HUES64 (cell line): ENCODE data around the gene EFHC1.

Experiments used
- H3K27ac ChIP-seq: 2 replicates; pipeline ENCODE4 v1.7.0; 2013; ENCODE audit warnings: low read depth, low read length, inconsistent platforms
- H3K27me3 ChIP-seq: 2 replicates; pipeline ENCODE4 v1.6.1; 2013; ENCODE audit warnings: mild to moderate bottlenecking, low read length; ENCODE audit not compliant: insufficient read depth
- H3K36me3 ChIP-seq: 2 replicates; pipeline ENCODE4 v1.6.1; 2013; ENCODE audit warnings: mild to moderate bottlenecking, low read length; ENCODE audit not compliant: insufficient read depth
- H3K4me1 ChIP-seq: 2 replicates; pipeline ENCODE4 v1.6.1; 2013; ENCODE audit warnings: mild to moderate bottlenecking, low read length, moderate library complexity; ENCODE audit not compliant: insufficient read depth
- H3K4me3 ChIP-seq: 2 replicates; pipeline ENCODE4 v1.5.1; 2013; ENCODE audit warnings: mild to moderate bottlenecking, low read length, moderate library complexity
- H3K9ac ChIP-seq: 2 replicates; pipeline ENCODE4 v1.6.1; 2013; ENCODE audit warnings: mild to moderate bottlenecking, low read depth, low read length
- H3K9me3 ChIP-seq: 2 replicates; pipeline ENCODE4 v1.6.1; 2013; ENCODE audit warnings: low read depth, low read length; ENCODE audit not compliant: insufficient read depth
- WGBS: fragments of 150-250, 120-280 bp; methylation state at CpG from one replicate; pipeline ENCODE4 v1.1.7; 2013; ENCODE audit warnings: missing lambda C conversion rate; 5-methylcytosine and 5-hydroxymethylcytosine counted together

The EFHC1 gene

GRCh38 chr6:52522151-52522626 is 102.0 kb downstream of the EFHC1 start:
- WGBS = 88% methylated on average over 6 of the region's 7 CpGs
- no peak overlapping the region for H3K27ac ChIP-seq
- no peaks in the 10 kb centered on the region for H3K9me3 ChIP-seq
- H3K4me3 ChIP-seq = no peak overlapping the region
- peaks cover 22% of the 10 kb centered on the region for H3K4me1 ChIP-seq
- no peaks in the 10 kb centered on the region for H3K36me3 ChIP-seq
- no peaks in the 10 kb centered on the region for H3K27me3 ChIP-seq
- no peak overlapping the region for H3K9ac ChIP-seq

DNA sequence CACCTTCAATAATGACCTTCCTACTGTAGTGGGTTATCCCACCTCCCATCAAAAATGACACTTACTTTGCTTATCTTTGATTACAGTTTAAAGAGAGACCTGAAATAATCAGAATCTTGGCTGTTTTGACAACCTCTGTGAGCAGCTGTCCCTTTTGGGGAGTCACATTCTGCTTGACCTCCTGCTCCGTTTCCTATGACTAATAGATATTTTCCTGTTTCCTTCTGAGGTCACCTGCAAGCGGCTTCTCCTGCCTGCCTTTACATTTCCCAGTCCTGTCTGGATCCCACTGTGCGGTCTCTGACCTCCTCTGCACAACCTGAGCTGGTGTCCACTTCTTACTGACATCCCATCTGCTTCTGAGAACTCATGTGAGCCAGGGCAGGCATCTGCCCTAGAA is 102.5 kb downstream of the EFHC1 start:
- H3K4me1 ChIP-seq = peaks cover 18% of the 10 kb centered on the region

DNA sequence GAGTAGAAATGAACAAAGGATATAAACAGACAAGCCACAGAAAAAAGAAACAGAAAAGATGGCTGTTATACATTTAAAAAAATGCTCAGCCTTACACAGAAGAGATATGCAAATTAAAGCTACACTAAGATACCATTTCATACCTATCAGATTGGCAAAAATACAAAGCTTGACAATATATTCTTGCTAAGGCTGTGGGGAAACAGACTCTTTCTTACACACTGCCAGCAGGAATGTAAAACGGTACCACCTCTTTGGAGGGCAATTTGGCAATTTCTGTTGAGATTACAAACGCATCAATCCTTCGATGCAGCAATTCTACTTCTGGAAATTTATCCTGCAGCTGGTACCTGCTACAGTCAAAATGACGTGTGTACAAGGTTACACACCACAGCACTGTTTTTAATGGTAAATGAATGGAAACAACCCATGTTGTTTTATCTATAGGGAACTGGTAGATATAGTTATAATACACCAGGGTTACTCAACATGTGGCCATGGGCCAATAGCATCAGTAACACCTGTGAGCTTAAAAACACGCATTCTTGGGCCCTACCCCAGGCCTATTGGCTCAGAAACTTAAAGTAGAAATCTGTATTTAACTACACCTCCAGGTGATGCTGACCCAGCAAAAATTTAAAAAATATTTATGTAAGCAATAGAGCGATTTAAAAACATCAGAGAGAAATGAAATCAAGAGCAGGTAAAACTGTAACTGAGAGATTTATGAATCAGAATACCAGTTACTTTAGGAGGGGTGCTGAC is 103.4 kb downstream of the EFHC1 start:
- 90% methylated on average over 6 of the region's 6 CpGs for WGBS
- Histone ChIP-seq H3K4me3 (no peak overlapping the region), H3K27me3 (no peaks in the 10 kb centered on the region), H3K9me3 (no peaks in the 10 kb centered on the region), H3K4me1 (peaks cover 9% of the 10 kb centered on the region; the same call in 1 of the 2 replicates), H3K9ac (no peak overlapping the region), H3K27ac (no peak overlapping the region), H3K36me3 (no peaks in the 10 kb centered on the region)

More for the DNA sequence above, 102.5 kb downstream of the EFHC1 start:
- WGBS = 91% methylated on average over 3 of the region's 3 CpGs
- H3K4me3 ChIP-seq = no peak overlapping the region
- no peak overlapping the region for H3K27ac ChIP-seq
- no peaks in the 10 kb centered on the region for H3K9me3 ChIP-seq
- H3K36me3 ChIP-seq = no peaks in the 10 kb centered on the region
- no peak overlapping the region for H3K9ac ChIP-seq
- no peaks in the 10 kb centered on the region for H3K27me3 ChIP-seq

GRCh38 chr6:52524918-52525317 is 104.8 kb downstream of the EFHC1 start:
- H3K27ac ChIP-seq = no peak overlapping the region
- H3K4me1 ChIP-seq = peaks cover 8% of the 10 kb centered on the region; the same call in 1 of the 2 replicates
- H3K27me3 ChIP-seq = no peaks in the 10 kb centered on the region
- H3K9ac ChIP-seq = no peak overlapping the region
- H3K9me3 ChIP-seq = no peaks in the 10 kb centered on the region
- no peak overlapping the region for H3K4me3 ChIP-seq
- peaks cover 3% of the 10 kb centered on the region; the same call in 1 of the 2 replicates for H3K36me3 ChIP-seq
- WGBS = 91% methylated on average over 4 of the region's 4 CpGs

DNA sequence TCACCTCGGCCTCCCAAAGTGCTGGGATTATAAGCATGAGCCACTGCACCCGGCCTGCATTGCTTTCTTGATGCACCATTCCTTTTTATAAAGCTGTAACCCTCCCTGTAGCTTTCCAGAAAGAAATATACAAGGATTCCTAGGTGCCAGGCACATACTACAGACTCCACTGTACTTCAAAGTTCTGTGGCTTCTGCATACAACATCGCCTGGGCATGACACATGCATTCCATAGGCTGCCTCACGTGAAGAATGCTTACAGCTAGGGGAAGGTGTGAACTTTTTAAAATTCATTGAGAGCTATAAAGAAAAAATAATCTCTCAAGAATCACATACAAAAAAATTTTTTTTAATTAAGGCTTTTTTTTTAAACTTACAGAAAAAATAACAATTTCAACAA is 106.5 kb downstream of the EFHC1 start:
- H3K27ac ChIP-seq = no peak overlapping the region
- H3K27me3 ChIP-seq = no peaks in the 10 kb centered on the region
- H3K9me3 ChIP-seq = no peaks in the 10 kb centered on the region
- H3K4me1 ChIP-seq = peaks cover 8% of the 10 kb centered on the region; the same call in 1 of the 2 replicates
- WGBS = 93% methylated on average over 3 of the region's 4 CpGs
- no peak overlapping the region for H3K4me3 ChIP-seq
- no peak overlapping the region for H3K9ac ChIP-seq
- peaks cover 3% of the 10 kb centered on the region; the same call in 1 of the 2 replicates for H3K36me3 ChIP-seq

DNA sequence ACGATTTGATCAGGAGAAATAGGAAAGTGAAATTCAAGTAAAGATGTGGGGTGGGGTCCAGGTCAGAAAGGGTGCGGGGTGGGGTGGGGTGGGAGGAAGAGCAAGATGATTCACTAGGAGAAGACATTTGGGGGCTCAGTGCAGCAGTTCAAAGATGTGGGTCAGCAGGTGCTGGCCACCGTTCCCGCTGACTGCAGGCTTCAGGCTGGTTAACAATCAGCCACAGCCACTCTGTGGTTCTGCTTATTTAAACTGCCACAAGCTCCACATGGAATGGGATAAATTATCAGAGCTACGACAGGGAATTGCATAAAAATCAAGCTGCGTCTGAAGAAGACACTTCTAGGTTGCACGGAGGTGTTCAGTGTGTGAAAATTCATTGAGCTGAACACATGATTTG is 107.3 kb downstream of the EFHC1 start:
- WGBS = 96% methylated on average over 7 of the region's 7 CpGs
- Histone ChIP-seq H3K27ac (no peak overlapping the region), H3K4me3 (no peak overlapping the region), H3K9ac (no peak overlapping the region), H3K27me3 (no peaks in the 10 kb centered on the region), H3K4me1 (peaks cover 8% of the 10 kb centered on the region; the same call in 1 of the 2 replicates), H3K36me3 (peaks cover 3% of the 10 kb centered on the region; the same call in 1 of the 2 replicates), H3K9me3 (no peaks in the 10 kb centered on the region)

DNA sequence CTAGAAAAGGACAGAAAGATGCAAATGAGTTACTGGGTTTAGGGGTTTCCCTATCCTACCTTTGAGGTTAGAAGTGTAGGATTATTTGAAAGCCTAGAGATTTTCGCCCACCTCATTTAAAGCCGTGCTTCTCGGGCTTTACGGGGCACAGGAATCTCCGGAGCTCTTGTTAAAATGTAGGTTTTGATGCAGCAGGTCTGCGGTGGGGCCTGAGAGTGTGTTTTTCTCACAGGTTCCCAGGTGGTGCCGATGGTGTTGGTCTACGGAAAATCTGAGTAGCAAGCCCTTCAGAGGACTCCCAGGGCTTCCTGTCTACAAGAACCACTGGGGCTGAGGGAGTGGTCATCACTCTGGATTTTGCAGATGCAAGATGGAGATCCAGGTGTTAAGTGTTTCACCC is 109.2 kb downstream of the EFHC1 start:
- Histone ChIP-seq H3K36me3 (peaks cover 4% of the 10 kb centered on the region), H3K9ac (no peak overlapping the region), H3K27me3 (no peaks in the 10 kb centered on the region), H3K4me1 (peaks cover 5% of the 10 kb centered on the region; the same call in 1 of the 2 replicates), H3K4me3 (no peak overlapping the region), H3K27ac (no peak overlapping the region), H3K9me3 (no peaks in the 10 kb centered on the region)
- 92% methylated on average over 8 of the region's 8 CpGs for WGBS

GRCh38 chr6:52530351-52530750 is 110.2 kb downstream of the EFHC1 start:
- WGBS = 90% methylated on average over 10 of the region's 10 CpGs
- no peak overlapping the region for H3K9ac ChIP-seq
- no peak overlapping the region for H3K4me3 ChIP-seq
- no peaks in the 10 kb centered on the region for H3K4me1 ChIP-seq
- no peaks in the 10 kb centered on the region for H3K9me3 ChIP-seq
- no peaks in the 10 kb centered on the region for H3K27me3 ChIP-seq
- peaks cover 13% of the 10 kb centered on the region for H3K36me3 ChIP-seq
- no peak overlapping the region for H3K27ac ChIP-seq

GRCh38 chr6:52531396-52531795 is 111.3 kb downstream of the EFHC1 start:
- Histone ChIP-seq H3K9ac (no peak overlapping the region), H3K4me1 (peaks cover 8% of the 10 kb centered on the region), H3K27ac (no peak overlapping the region)

DNA sequence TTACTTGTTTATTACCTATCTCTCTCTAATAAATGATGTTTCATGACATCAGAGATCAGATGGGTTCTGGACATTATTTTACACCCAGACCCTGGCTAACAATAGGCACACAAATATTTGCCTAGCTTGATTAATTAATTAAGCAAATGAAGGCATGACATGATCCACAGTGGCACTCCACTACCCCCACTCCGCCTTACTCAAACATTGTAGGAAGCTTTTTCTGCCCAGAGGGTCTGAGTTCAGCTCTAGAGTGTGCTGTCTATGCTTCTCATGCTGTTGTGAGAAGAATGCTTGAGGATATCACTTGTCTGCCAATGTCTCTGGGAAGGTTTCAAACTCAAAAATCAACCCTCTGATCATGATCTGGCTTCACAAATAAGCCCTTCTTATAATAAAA is 111.7 kb downstream of the EFHC1 start:
- H3K9me3 ChIP-seq = no peaks in the 10 kb centered on the region
- H3K27me3 ChIP-seq = no peaks in the 10 kb centered on the region
- H3K4me1 ChIP-seq = peaks cover 11% of the 10 kb centered on the region
- 90% methylated on average over 1 of the region's 1 CpG for WGBS
- H3K36me3 ChIP-seq = peaks cover 13% of the 10 kb centered on the region
- H3K9ac ChIP-seq = no peak overlapping the region
- H3K4me3 ChIP-seq = no peak overlapping the region
- no peak overlapping the region for H3K27ac ChIP-seq

More at GRCh38 chr6:52531396-52531795, 111.3 kb downstream of the EFHC1 start:
- H3K9me3 ChIP-seq = no peaks in the 10 kb centered on the region
- WGBS = 91% methylated on average over 4 of the region's 4 CpGs
- no peak overlapping the region for H3K4me3 ChIP-seq
- peaks cover 13% of the 10 kb centered on the region for H3K36me3 ChIP-seq
- no peaks in the 10 kb centered on the region for H3K27me3 ChIP-seq

DNA sequence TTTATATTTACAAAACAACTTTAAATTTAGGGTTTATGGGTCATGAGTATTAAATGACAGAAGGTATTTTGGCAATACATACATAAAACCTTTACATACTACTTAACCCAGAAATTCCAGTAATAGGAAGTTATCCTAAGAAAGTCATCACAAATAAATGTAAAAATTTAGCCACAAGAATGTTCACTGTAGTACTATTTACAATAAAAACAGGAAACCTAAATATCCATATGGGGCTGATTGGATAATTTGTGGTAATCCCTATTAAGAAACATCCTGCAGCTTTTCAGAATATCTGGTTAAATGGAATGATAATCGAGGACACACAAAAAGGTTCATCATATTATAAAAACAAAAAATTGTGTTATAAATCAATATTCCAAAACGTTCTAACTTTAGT is 112.3 kb downstream of the EFHC1 start:
- H3K27ac ChIP-seq = no peak overlapping the region
- H3K4me3 ChIP-seq = no peak overlapping the region
- H3K36me3 ChIP-seq = peaks cover 13% of the 10 kb centered on the region
- WGBS = no CpG with 5 or more reads among the region's 2 CpGs
- H3K9me3 ChIP-seq = no peaks in the 10 kb centered on the region
- no peak overlapping the region for H3K9ac ChIP-seq
- no peaks in the 10 kb centered on the region for H3K27me3 ChIP-seq
- H3K4me1 ChIP-seq = peaks cover 11% of the 10 kb centered on the region
